ENCODE measurements around the gene IL16.

IL16 gene

GRCh38 chr15:81209635-81210034 is 13.0 kb downstream of the IL16 start:
- no peak for DNase-seq

GRCh38 chr15:81211376-81211775 is 14.7 kb downstream of the IL16 start:
- no peak for DNase-seq

- no peak for DNase-seq
Observed at GRCh38 chr15:81213982-81214381, 17.3 kb downstream of the IL16 start.

- no peak for DNase-seq
Observed at GRCh38 chr15:81215531-81215930, 18.9 kb downstream of the IL16 start.

DNA sequence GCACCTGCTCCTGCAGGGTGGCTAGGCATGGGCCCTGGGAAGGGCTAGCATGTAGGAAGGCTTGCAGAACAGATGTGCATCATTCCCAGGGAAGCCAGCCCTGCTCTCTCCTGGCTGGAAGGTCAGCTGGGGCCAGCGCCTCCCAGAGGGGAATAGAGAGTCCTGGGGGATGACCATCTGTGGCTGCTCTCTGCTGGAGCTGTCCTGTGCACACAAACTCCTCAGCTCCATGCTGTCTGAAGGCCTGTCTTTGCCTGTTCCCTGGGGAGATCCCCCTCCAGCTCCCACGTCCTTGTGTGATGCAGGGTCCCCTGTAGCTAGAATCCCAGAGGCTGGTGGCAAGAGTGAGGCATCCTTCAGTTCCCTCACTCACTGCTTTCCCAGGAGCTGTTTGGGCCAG is 19.3 kb downstream of the IL16 start:
- DNase-seq: no peak

DNA sequence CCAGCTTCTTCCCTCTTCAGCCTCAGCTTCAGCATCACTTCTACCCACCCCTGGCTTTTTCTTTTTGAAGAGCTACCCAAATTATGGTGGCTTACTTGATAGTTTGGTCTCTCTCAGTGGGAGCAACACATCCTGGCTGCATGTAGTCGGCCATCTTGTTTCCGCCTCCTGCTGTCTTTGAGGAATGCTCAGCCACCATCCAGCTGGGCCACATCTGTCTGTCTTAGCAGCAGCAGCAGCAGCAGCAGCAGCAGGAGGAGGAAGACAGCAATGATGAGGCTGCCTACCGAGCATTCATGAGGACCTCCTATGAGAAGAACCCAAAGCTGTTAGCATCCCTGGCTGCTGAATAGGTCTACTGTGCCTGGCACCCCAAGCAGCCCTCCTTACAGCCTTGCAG is 19.7 kb downstream of the IL16 start:
- no peak for DNase-seq

DNA sequence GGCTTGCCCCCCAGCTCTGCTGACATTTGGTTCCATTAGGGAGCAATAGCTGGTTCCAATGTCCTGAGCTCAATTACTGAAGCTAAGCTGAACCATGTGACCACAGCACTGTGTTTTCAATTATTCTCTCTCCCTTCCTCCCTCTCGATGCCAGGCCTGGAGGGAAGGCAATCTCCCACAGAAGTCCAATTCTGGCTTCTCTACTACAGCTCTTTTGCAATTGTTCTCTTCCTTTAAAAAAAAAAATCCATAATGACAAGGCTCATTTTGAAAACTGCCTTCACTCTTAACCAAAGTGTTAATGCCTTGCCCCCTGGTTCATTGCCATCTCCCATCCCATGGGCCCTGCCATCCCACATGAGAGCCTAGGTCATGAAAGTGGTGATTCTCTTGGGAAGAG is 24.8 kb downstream of the IL16 start:
- DNase-seq: no peak

- DNase-seq: no peak
Observed at GRCh38 chr15:81222007-81222406, 25.3 kb downstream of the IL16 start.

- no peak for DNase-seq
Observed at GRCh38 chr15:81223346-81223971, 26.8 kb downstream of the IL16 start.

- DNase-seq: no peak
Observed at GRCh38 chr15:81224232-81224631, 27.6 kb downstream of the IL16 start.

GRCh38 chr15:81225161-81225671 is 28.5 kb downstream of the IL16 start:
- no peak for DNase-seq

DNA sequence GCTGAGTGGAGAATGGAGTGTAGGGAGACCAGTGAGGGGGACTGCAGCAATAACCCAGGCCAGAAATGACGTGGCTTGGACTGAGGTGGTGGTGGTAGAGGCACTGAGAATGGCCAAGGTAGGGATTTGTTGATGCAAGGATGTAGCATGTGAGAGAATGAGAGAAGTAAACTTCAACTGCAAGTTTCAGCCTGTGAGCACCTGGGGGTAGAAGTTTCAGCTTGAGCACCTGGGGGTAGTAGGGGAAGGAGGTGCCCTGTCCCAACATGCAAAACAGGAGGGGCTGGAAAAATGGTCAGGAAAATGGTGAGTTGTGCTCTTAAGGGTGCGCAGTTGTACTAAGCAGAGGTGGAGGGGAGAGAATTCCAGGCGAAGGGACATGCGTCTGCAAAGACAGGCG is 31.0 kb downstream of the IL16 start:
- DNase-seq: no peak

- no peak for DNase-seq
Observed at GRCh38 chr15:81229586-81229985, 32.9 kb downstream of the IL16 start.

DNA sequence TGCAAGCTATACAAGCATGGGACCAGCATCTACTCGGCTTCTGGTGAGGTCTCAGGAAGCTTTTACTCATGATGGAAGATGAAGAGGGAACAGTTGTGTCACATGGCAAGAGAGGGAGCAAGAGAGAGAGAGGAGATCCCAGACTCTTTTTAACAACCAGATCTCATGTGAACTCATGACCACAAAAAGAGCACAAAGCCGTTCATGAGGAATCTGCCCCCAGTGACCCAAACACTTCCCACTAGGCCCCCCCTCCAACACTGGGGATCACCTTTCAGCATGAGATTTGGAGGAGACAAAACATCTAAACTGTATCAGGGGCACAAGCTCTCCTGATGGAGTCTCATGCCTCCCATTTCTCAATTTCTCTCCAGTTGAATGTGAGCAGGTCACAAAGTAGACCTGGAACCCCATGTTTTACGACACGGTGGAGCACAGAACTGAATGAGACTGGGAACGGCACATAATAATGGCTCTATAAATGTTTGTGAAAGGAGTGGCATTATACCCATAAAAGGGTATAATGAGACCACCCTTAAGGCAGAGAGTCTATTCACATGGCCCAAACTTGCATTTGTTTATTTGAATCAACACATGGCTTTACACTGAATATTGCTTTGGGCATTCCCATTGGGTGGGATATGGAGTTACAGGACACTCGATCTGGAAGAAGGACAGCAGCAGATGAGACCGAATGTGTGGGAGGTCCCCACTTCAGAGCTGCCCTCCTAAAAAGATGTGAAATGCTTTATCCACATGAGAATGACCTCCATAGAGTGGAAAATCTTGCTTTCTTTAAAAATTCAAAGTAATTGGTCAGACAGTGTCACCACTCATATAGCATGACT is 38.8 kb downstream of the IL16 start:
- DNase-seq: no peak

DNA sequence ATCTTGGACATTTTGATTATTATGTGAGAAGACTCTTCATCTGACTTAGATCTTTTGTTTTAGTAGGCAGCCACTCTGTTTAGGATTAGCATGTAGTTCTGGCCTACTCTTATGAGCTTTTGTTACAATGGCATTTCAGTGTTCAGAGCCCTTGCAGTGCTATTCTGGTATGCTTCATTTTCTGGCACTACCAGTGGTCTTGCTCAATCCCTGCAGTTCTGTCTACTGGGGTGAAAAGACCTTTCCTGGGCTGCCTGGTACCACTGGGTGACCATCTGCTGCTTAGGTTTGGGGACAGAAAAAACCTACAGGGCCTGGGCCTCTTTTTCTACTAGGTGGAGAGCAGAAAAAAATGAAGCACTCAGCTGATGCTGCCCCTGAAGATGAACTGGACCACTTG is 42.5 kb downstream of the IL16 start:
- DNase-seq: no peak

- DNase-seq: no peak
Observed at GRCh38 chr15:81242778-81243177, 46.1 kb downstream of the IL16 start.

- no peak for DNase-seq
Observed at GRCh38 chr15:81244306-81244705, 47.6 kb downstream of the IL16 start.

DNA sequence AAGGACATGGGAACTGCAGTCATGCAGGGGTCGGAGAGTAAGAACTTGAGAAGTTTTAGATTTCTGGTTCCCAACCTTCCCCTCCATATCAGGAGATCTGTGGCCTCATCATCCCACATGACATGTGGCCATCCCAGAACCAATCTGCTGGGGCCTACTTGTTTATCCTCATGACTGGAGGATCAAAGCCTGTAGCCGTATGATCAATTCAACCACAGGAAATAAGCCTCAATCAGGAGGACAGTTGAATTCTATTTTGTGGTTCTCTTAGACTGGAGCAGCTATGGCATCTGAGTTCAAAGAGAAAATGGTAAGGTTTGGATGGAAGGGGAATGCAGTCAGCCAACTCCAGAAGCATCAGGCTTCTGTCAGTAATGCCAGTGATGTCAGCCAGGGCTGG is 57.2 kb downstream of the IL16 start:
- DNase-seq: no peak

DNA sequence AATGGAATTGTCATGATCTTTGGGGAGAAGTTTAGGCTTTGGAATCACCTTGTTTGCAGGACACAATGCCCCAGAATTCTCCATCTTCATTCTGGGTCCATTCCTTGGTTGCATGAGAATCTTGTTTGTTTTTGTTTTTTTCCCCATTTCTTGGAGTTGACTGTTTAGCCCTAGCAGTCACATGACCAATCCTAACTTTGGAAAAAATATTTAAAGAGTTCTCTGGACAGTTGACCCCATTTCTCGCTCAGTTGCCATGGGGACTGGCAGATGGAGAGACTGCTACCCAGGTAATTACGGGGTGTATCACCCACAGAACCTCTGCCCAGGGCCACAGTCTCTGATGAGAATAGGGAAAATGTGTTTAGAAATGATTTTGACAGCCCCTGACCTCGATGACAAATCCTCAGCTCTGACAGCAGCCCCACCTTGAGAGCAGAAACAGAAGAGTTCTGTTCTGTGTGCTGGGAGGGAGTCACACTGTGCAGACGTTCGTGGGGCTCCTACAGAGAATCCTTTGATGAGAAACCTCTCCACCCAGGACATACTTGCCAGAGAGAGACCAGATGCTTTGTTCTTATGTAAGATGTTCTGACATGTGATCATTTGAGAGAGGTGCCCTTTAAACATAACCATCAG is 57.7 kb downstream of the IL16 start:
- DNase-seq: no peak

GRCh38 chr15:81254916-81255290 is 58.2 kb downstream of the IL16 start:
- DNase-seq: no peak

DNA sequence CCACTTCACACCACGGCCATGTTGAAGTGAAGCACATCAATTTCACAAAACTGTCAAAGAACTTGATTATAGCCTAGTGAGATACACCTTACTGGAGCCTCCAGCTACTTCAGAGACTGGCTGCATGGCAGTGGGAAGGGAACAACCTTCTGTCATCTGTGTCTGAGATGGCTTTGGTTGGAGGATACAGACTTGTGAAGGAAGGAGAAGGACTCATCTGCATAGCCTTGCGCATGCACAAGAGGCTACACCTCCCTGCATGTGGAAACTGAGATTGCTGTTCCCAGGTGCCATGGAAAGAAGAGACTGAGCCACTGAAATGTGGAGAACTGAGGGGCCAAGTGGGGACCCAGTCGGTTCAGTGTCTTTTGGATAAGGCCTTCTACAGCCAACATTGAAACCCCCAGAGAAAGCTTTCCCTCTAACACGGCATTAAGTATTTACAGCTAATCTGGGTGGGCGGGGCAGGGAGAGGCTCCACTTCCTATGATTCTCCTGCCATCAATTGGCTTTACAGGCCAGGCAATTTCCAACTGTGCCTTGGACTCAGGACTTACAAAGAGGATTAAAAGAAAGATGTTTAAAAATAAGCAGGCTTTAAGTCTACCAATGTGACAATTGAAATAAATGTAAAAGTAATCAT is 58.8 kb downstream of the IL16 start:
- no peak for DNase-seq

DNA sequence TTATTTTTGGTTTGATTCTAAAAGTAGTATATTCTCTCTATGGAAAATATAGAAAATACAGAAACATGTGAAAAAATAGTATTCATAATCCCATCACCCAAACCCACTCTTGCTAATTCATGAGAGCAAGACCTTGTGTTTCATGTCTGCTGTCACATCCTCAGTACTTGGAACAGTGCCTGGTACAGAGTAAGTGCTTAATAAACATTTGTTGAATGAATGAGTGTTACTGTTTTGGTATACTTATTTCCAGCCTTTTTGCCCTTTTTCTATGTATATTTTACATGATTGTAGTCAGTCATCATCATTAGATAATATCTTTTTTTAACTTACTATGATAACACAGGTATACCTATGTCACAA is 59.3 kb downstream of the IL16 start:
- no peak for DNase-seq

DNA sequence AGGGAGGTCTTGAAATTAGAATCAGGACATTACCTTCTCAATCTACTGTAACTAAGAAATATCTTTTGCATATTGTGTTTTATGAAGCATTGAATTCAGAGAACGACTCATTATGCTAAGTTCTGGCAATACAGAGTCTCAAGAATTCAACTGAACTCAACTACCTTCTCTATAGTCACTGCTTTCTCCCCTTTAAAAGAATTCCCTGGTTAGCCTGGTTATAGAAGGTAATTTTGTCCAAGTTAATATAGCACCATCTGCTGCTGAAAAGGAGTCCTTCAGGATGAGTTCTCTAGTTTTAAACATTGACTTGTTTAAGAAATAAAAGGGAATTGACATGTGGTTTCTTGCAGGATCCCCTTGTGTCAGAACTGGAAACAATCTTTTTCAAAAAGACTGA is 60.2 kb downstream of the IL16 start:
- no peak for DNase-seq

- DNase-seq: no peak
Observed at GRCh38 chr15:81257435-81257834, 60.8 kb downstream of the IL16 start.
